SU-DHL-6 (cell line): ENCODE results near the gene EML1.

ENCODE experiments used
- H2AFZ ChIP-seq: fragments of 200-600 bp; sonication (generic); 2 replicates; pipeline ENCODE4 v1.6.1; 2014; ENCODE audit warnings: low read depth, mild to moderate bottlenecking, moderate library complexity, mixed read lengths, antibody characterized with exemption, low read length; ENCODE audit not compliant: severe bottlenecking
- H3F3A ChIP-seq: fragments of 200-600 bp; shearing (Covaris generic); 2 replicates; pipeline ENCODE4 v1.6.0; 2016; ENCODE audit warnings: antibody characterized with exemption, mild to moderate bottlenecking; ENCODE audit not compliant: insufficient read depth
- H3K27ac ChIP-seq: fragments of 200-600 bp; sonication (generic); 2 replicates; pipeline ENCODE4 v1.5.1; 2016; ENCODE audit warnings: low read depth, mild to moderate bottlenecking, low read length, moderate library complexity, mixed read lengths
- H3K27me3 ChIP-seq: fragments of 200-600 bp; sonication (generic), shearing (Covaris generic); 2 replicates; pipeline ENCODE4 v1.6.0; 2014; ENCODE audit warnings: mild to moderate bottlenecking, low read length
- H3K36me3 ChIP-seq: fragments of 200-600 bp; sonication (generic); 2 replicates; pipeline ENCODE4 v1.6.1; 2014; ENCODE audit warnings: mild to moderate bottlenecking, low read length, mixed read lengths
- H3K4me2 ChIP-seq: fragments of 300-600, 200-600 bp; shearing (Covaris generic), sonication (generic); 2 replicates; pipeline ENCODE4 v1.6.0; 2014; ENCODE audit warnings: low read length, low read depth, mild to moderate bottlenecking; ENCODE audit not compliant: poor library complexity, severe bottlenecking
- H3K4me3 ChIP-seq: fragments of 200-600 bp; sonication (generic); 2 replicates; pipeline ENCODE4 v1.5.1; 2014; ENCODE audit warnings: antibody characterized with exemption, low read length, mild to moderate bottlenecking, mixed read lengths; ENCODE audit not compliant: insufficient read depth, poor library complexity, severe bottlenecking
- H3K79me2 ChIP-seq: fragments of 200-600 bp; sonication (generic); 2 replicates; pipeline ENCODE4 v1.6.1; 2014; ENCODE audit warnings: mild to moderate bottlenecking, low read length, moderate library complexity; ENCODE audit not compliant: insufficient read depth
- H3K9ac ChIP-seq: fragments of 200-600 bp; sonication (generic); 2 replicates; pipeline ENCODE4 v1.7.0; 2014; ENCODE audit warnings: mild to moderate bottlenecking, low read length
- H3K9me2 ChIP-seq: fragments of 200-600 bp; sonication (generic); replicated peaks from 2 replicates; pipeline ENCODE4 v1.6.1; 2014; ENCODE audit warnings: low read length; ENCODE audit not compliant: insufficient read depth
- H3K9me3 ChIP-seq: fragments of 200-600 bp; sonication (generic); 2 replicates; pipeline ENCODE4 v1.6.1; 2014; ENCODE audit warnings: low read length, mixed read lengths; ENCODE audit not compliant: insufficient read depth
- H4K20me1 ChIP-seq: fragments of 200-600 bp; sonication (generic); 2 replicates; pipeline ENCODE4 v1.6.1; 2014; ENCODE audit warnings: low read depth, mild to moderate bottlenecking, antibody characterized with exemption, low read length, moderate library complexity, mixed read lengths
- CTCF ChIP-seq: fragments of 200-600 bp; sonication (generic); IDR thresholded peaks from one replicate; pipeline ENCODE4 v1.5.1; 2017; ENCODE audit warnings: antibody characterized with exemption, mild to moderate bottlenecking, low read length, moderate library complexity; ENCODE audit not compliant: insufficient read depth, poor library complexity, severe bottlenecking
- EZH2phosphoT487 ChIP-seq: fragments of 200-600 bp; sonication (generic), shearing (Covaris generic); conservative IDR thresholded peaks from 2 replicates; pipeline ENCODE4 v1.6.1; 2018; ENCODE audit warnings: mild to moderate bottlenecking, antibody characterized with exemption, low read length, moderate library complexity, mixed read lengths

Gene EML1

DNA sequence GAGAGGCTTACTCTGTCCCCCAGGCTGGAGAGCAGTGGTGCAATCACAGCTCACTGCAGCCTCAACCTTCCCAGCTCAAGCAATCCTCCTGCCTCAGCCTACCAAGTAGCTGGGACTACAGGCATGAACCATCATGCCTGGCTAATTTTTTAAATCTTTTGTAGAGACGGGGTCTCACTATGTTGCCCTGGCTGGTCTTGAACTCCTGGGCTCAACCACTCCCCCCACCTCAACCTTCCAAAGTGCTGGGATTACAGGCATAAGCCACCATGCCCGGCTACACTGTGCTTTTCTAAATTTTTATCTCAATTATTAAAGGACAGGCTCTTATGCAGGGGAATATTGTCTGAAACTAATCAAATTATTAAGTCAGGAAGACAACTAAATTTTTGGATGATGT lies 44.6 kb downstream of the EML1 start:
- Histone ChIP-seq H3K4me3 (no peak overlapping the region), H3K27ac (no peak overlapping the region), H3K27me3 (no peaks in the 10 kb centered on the region), H3K4me2 (no peak overlapping the region), H3K9ac (no peak overlapping the region), H3K9me2 (no peaks in the 10 kb centered on the region), H3K36me3 (no peaks in the 10 kb centered on the region), H2AFZ (no peak overlapping the region), H3F3A (no peaks in the 10 kb centered on the region), H4K20me1 (no peaks in the 10 kb centered on the region), H3K79me2 (no peaks in the 10 kb centered on the region), H3K9me3 (no peaks in the 10 kb centered on the region)
- no peak for TF ChIP-seq CTCF
- TF ChIP-seq EZH2phosphoT487: no peak

GRCh38 chr14:99838639-99839134 lies 45.5 kb downstream of the EML1 start:
- no peaks in the 10 kb centered on the region for H3K9me2 ChIP-seq
- H3K27ac ChIP-seq: no peak overlapping the region
- no peaks in the 10 kb centered on the region for H3K36me3 ChIP-seq
- no peak overlapping the region for H3K9ac ChIP-seq
- H3K27me3 ChIP-seq: no peaks in the 10 kb centered on the region
- H3K4me2 ChIP-seq: no peak overlapping the region
- TF ChIP-seq CTCF: no peak
- TF ChIP-seq EZH2phosphoT487: no peak
- H2AFZ ChIP-seq: no peak overlapping the region
- no peaks in the 10 kb centered on the region for H3K9me3 ChIP-seq
- no peak overlapping the region for H3K4me3 ChIP-seq
- H4K20me1 ChIP-seq: no peaks in the 10 kb centered on the region
- no peaks in the 10 kb centered on the region for H3F3A ChIP-seq
- H3K79me2 ChIP-seq: no peaks in the 10 kb centered on the region

- Histone ChIP-seq H3F3A (no peaks in the 10 kb centered on the region), H2AFZ (no peak overlapping the region), H3K9me3 (no peaks in the 10 kb centered on the region), H3K9ac (no peak overlapping the region), H3K4me3 (no peak overlapping the region), H3K79me2 (no peaks in the 10 kb centered on the region), H3K4me2 (no peak overlapping the region), H4K20me1 (no peaks in the 10 kb centered on the region), H3K27ac (no peak overlapping the region), H3K36me3 (no peaks in the 10 kb centered on the region), H3K27me3 (no peaks in the 10 kb centered on the region), H3K9me2 (no peaks in the 10 kb centered on the region)
- TF ChIP-seq EZH2phosphoT487 (no peak), CTCF (no peak)
Measured at GRCh38 chr14:99839696-99840095, 46.5 kb downstream of the EML1 start.
